CD14-positive monocyte (primary cell): Measurements from ENCODE around the gene RASD2. TPM values are rescaled to one million over a fixed set of nuclear protein-coding genes. Genes with fewer than 3 reads are reported as not detected.

Experiments
- DNase-seq, 3 donors: peaks; one replicate each; pipeline ENCODE4 v3.0.0-alpha.2; 2011 to 2022
- H2AFZ ChIP-seq: 2 replicates; pipeline ENCODE4 v1.6.0; 2012; ENCODE audit warnings: mild to moderate bottlenecking, low read depth, low read length, inconsistent platforms; ENCODE audit not compliant: insufficient read depth, poor library complexity, severe bottlenecking
- H3K27ac ChIP-seq, 2 donors: 1 replicate in 1 of 2; 2 replicates in 1 of 2; pipeline ENCODE4 v1.5.1; 2012 to 2013; ENCODE audit warnings: low read length in 2 of 2, control low read depth in 1 of 2, inconsistent platforms in 1 of 2, low read depth in 1 of 2, mild to moderate bottlenecking in 1 of 2
- H3K27me3 ChIP-seq, 2 donors: one replicate each; pipeline versions ENCODE4 v1.6.0 to v1.6.1; 2011 to 2013; ENCODE audit warnings: low read length in 2 of 2; ENCODE audit not compliant: control insufficient read depth in 2 of 2, insufficient read depth in 2 of 2
- H3K36me3 ChIP-seq, 2 donors: replicated peaks in 1 of 2; 1 replicate in 1 of 2; 2 replicates in 1 of 2; pipeline versions ENCODE4 v1.5.1 to v1.6.1; 2012 to 2013; ENCODE audit warnings: low read length in 2 of 2, control low read depth in 1 of 2, inconsistent platforms in 1 of 2, mild to moderate bottlenecking in 1 of 2; ENCODE audit not compliant: insufficient read depth in 2 of 2, control insufficient read depth in 1 of 2
- H3K4me1 ChIP-seq, 2 donors: 1 replicate in 1 of 2; 2 replicates in 1 of 2; pipeline versions ENCODE4 v1.5.1 to v1.6.1; 2012 to 2013; ENCODE audit warnings: low read length in 2 of 2, control low read depth in 1 of 2, inconsistent platforms in 1 of 2, mild to moderate bottlenecking in 1 of 2, moderate library complexity in 1 of 2; ENCODE audit not compliant: insufficient read depth in 2 of 2, control insufficient read depth in 1 of 2
- H3K4me2 ChIP-seq: replicated peaks from 2 replicates; pipeline ENCODE3; 2012; ENCODE audit warnings: low read length, moderate library complexity, mild to moderate bottlenecking; ENCODE audit not compliant: poor library complexity, severe bottlenecking; ENCODE audit errors: extremely low read depth
- H3K4me3 ChIP-seq, 3 experiments: fragments of 200-600 bp in 1 of 3; sonication (generic) in 1 of 3; replicated peaks in 1 of 3; 1 replicate in 2 of 3; 2 replicates in 1 of 3; pipeline ENCODE4 v1.5.1; 2011 to 2013; ENCODE audit warnings: low read length in 3 of 3, mild to moderate bottlenecking in 3 of 3, control low read depth in 2 of 3, low read depth in 2 of 3, inconsistent platforms in 1 of 3, moderate library complexity in 1 of 3
- H3K79me2 ChIP-seq: 2 replicates; pipeline ENCODE4 v1.6.0; 2012; ENCODE audit warnings: mild to moderate bottlenecking, control low read depth, inconsistent platforms, low read length, moderate library complexity; ENCODE audit not compliant: insufficient read depth
- H3K9ac ChIP-seq: 2 replicates; pipeline ENCODE4 v1.6.0; 2017; ENCODE audit warnings: low read length, mild to moderate bottlenecking; ENCODE audit not compliant: insufficient read depth, poor library complexity, severe bottlenecking
- H3K9me3 ChIP-seq, 2 donors: replicated peaks in 1 of 2; 1 replicate in 1 of 2; 2 replicates in 1 of 2; pipeline versions ENCODE4 v1.5.1 to v1.6.1; 2012 to 2013; ENCODE audit warnings: low read length in 2 of 2, control low read depth in 1 of 2; ENCODE audit not compliant: control insufficient read depth in 1 of 2, insufficient read depth in 1 of 2
- H4K20me1 ChIP-seq: 2 replicates; pipeline ENCODE4 v1.6.0; 2012; ENCODE audit warnings: mild to moderate bottlenecking, low read length, control low read depth, moderate library complexity; ENCODE audit not compliant: insufficient read depth
- H3K27ac Mint-ChIP-seq, 7 donors: one replicate each; pipeline ENCODE4 v1.8.0; 2020; ENCODE audit warnings: mild to moderate bottlenecking in 7 of 7, mixed read lengths in 7 of 7, moderate library complexity in 6 of 7, inconsistent platforms in 2 of 7
- H3K27me3 Mint-ChIP-seq, 3 donors: one replicate each; pipeline ENCODE4 v1.8.0; 2021 to 2022; ENCODE audit warnings: low read depth in 3 of 3, mild to moderate bottlenecking in 3 of 3, mixed read lengths in 3 of 3, moderate library complexity in 3 of 3, inconsistent platforms in 1 of 3
- H3K36me3 Mint-ChIP-seq, 2 donors: one replicate each; pipeline ENCODE4 v1.8.0; 2020; ENCODE audit warnings: mixed read lengths in 2 of 2, inconsistent platforms in 1 of 2, mild to moderate bottlenecking in 1 of 2
- H3K4me1 Mint-ChIP-seq: one replicate; pipeline ENCODE4 v1.8.0; 2020; ENCODE audit warnings: mild to moderate bottlenecking, mixed read lengths
- H3K4me3 Mint-ChIP-seq, 2 donors: one replicate each; pipeline ENCODE4 v1.8.0; 2020; ENCODE audit warnings: mild to moderate bottlenecking in 2 of 2, mixed read lengths in 2 of 2, moderate library complexity in 1 of 2
- H3K9me3 Mint-ChIP-seq, 7 donors: one replicate each; pipeline ENCODE4 v1.8.0; 2020 to 2022; ENCODE audit warnings: mixed read lengths in 7 of 7, mild to moderate bottlenecking in 6 of 7, moderate library complexity in 6 of 7, inconsistent platforms in 2 of 7
- WGBS: methylation state at CpG from one replicate; pipeline ENCODE4 v1.1.5; 2013; ENCODE audit warnings: missing lambda C conversion rate; ENCODE audit not compliant: insufficient coverage; 5-methylcytosine and 5-hydroxymethylcytosine counted together
- intact Hi-C, 2 donors: fragments of 100-400 bp; cut with micrococcal nuclease; formaldehyde crosslinking; loops; one replicate each; pipeline versions ENCODE4 v1.15.0 to v1.15.1; 2023
- polyA plus RNA-seq, 3 donors: library from polyadenylated mRNA; depleted of rRNA in 1 of 3; unstranded in 2 of 3; stranded (reverse) in 1 of 3; fragments of 300-500 nt in 2 of 3; fragments of >200 nt in 1 of 3; fragmentation: Illumina TruSeq in 2 of 3; gene quantifications; 1 replicate in 2 of 3; 2 replicates in 1 of 3; pipeline ENCODE4 v1.2.3, GENCODE V29; 2012 to 2021
- TF ChIP-seq, protein P1 (sequence below): fragments of 200-600 bp; IDR thresholded peaks from one replicate; pipeline ENCODE4 v1.8.0; 2022; ENCODE audit warnings: antibody characterized with exemption, mild to moderate bottlenecking

The RASD2 gene
- polyA plus RNA-seq, 3 donors = 0.29 TPM; not detected in 2

DNA sequence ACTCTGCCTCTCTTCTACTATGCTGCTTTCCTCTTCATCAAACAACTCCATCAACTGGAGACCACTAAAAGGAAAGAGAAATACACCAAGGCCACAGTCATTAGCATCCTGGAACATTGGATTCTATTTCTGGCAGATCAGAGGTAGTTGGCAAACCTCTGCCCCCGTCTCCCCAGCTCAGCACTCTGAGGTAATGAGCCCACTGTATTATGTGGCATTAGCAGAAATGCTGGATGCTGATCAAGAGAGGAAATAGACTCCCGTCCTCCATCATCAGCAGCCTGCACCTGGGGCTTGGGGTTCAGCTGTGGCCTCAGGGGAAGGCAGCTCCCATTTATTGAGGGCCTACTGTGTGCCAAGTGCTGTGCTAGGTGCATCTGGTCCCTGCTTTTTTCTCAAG is 9.0 kb upstream of the RASD2 start:
- DNase-seq = no peak
- H3K27me3 Mint-ChIP-seq = peaks cover 0 to 4% (median 3%) of the 10 kb centered on the region in 3 donors
- 57% methylated on average over 1 of the region's 2 CpGs for WGBS

DNA sequence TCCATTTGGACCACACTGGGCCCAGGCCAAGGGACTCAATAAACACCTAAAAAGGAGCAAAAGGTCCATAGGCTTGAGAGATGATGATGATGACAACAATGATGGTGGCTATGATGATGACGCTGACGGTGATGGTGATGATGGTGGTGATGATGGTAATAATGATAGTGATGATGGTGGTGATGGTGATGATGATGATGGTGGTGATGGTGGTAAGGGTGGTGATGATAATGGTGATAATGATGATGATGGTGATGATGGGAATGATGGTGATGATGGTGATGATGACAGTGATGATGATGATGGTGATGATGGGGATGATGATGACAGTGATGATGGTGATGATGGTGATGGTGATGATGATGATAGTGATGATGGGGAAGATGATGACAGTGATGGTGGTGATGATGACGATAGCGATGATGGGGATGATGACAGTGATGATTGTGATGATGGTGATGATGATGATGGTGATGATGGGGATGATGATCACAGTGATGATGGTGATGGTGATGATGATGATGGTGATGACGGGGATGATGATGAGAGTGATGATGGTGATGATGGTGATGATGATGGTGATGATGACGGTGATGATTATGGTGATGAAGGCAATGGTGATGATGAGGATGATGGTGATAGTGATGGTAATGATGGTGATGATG is 7.1 kb upstream of the RASD2 start:
- H3K79me2 ChIP-seq = no peaks in the 10 kb centered on the region
- Mint-ChIP-seq H3K9me3 (peaks cover 3 to 17% (median 8%) of the 10 kb centered on the region in 7 donors), H3K27ac (no peak overlapping the region), H3K36me3 (peaks cover 4% of the 10 kb centered on the region in 2 donors), H3K27me3 (peaks cover 2 to 5% (median 4%) of the 10 kb centered on the region in 3 donors), H3K4me3 (no peak overlapping the region), H3K4me1 (peaks cover 23% of the 10 kb centered on the region)
- WGBS = 97% methylated on average over 6 of the region's 6 CpGs
- H2AFZ ChIP-seq = no peak overlapping the region
- no peak overlapping the region for H3K4me2 ChIP-seq
- TF ChIP-seq, protein P1, sequence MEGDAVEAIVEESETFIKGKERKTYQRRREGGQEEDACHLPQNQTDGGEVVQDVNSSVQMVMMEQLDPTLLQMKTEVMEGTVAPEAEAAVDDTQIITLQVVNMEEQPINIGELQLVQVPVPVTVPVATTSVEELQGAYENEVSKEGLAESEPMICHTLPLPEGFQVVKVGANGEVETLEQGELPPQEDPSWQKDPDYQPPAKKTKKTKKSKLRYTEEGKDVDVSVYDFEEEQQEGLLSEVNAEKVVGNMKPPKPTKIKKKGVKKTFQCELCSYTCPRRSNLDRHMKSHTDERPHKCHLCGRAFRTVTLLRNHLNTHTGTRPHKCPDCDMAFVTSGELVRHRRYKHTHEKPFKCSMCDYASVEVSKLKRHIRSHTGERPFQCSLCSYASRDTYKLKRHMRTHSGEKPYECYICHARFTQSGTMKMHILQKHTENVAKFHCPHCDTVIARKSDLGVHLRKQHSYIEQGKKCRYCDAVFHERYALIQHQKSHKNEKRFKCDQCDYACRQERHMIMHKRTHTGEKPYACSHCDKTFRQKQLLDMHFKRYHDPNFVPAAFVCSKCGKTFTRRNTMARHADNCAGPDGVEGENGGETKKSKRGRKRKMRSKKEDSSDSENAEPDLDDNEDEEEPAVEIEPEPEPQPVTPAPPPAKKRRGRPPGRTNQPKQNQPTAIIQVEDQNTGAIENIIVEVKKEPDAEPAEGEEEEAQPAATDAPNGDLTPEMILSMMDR = no peak
- peaks cover 22 to 23% of the 10 kb centered on the region in 2 donors for H3K4me1 ChIP-seq
- intact Hi-C loops = no loop called here
- no peaks in the 10 kb centered on the region for H3K36me3 ChIP-seq
- H4K20me1 ChIP-seq = no peaks in the 10 kb centered on the region
- peak in 1 of 3 donors; percentile 29 for DNase-seq
- H3K9me3 ChIP-seq = peaks cover 0 to 10% of the 10 kb centered on the region in 2 donors
- H3K27me3 ChIP-seq = peaks cover 0 to 2% of the 10 kb centered on the region in 2 donors
- H3K9ac ChIP-seq = no peak overlapping the region
- no peak overlapping the region for H3K27ac ChIP-seq
- no peak overlapping the region for H3K4me3 ChIP-seq

More for the DNA sequence above, 9.0 kb upstream of the RASD2 start:
- no peak overlapping the region for H3K4me2 ChIP-seq
- H3K4me3 ChIP-seq = no peak overlapping the region
- Mint-ChIP-seq H3K9me3 (peaks cover 0 to 9% (median 8%) of the 10 kb centered on the region in 7 donors), H3K27ac (no peak overlapping the region), H3K4me1 (peaks cover 25% of the 10 kb centered on the region), H3K36me3 (no peaks in the 10 kb centered on the region), H3K4me3 (no peak overlapping the region)
- H2AFZ ChIP-seq = no peak overlapping the region
- H3K79me2 ChIP-seq = no peaks in the 10 kb centered on the region
- no peak overlapping the region for H3K9ac ChIP-seq
- H4K20me1 ChIP-seq = no peaks in the 10 kb centered on the region
- H3K9me3 ChIP-seq = peaks cover 0 to 10% of the 10 kb centered on the region in 2 donors
- peaks cover 23 to 25% of the 10 kb centered on the region in 2 donors for H3K4me1 ChIP-seq
- H3K27ac ChIP-seq = no peak overlapping the region
- H3K27me3 ChIP-seq = no peaks in the 10 kb centered on the region
- H3K36me3 ChIP-seq = no peaks in the 10 kb centered on the region
- TF ChIP-seq, protein P1 = no peak
- intact Hi-C loops = no loop called here
